Neutrophil (primary cell): Measurements from ENCODE around the gene SAFB2.

Experiments used
- H3K27ac ChIP-seq: fragments of 200-600 bp; sonication (generic); 2 replicates; pipeline ENCODE4 v1.5.1; 2016; ENCODE audit warnings: mild to moderate bottlenecking, moderate library complexity
- H3K27me3 ChIP-seq: fragments of 200-600 bp; sonication (generic); 2 replicates; pipeline ENCODE4 v1.6.0; 2016; ENCODE audit warnings: mild to moderate bottlenecking
- H3K36me3 ChIP-seq: fragments of 200-600 bp; sonication (generic); 2 replicates; pipeline ENCODE4 v1.5.1; 2017
- H3K4me1 ChIP-seq, 2 experiments: fragments of 200-600 bp in 1 of 2; sonication (generic) in 1 of 2; 1 replicate in 1 of 2; 2 replicates in 1 of 2; pipeline versions ENCODE4 v1.5.1 to v1.6.1; 2013 to 2016; ENCODE audit warnings: low read depth in 1 of 2, low read length in 1 of 2, mild to moderate bottlenecking in 1 of 2, moderate library complexity in 1 of 2; ENCODE audit not compliant: control insufficient read depth in 1 of 2, insufficient read depth in 1 of 2
- H3K4me3 ChIP-seq, 2 experiments: fragments of 200-600 bp in 1 of 2; sonication (generic) in 1 of 2; 1 replicate in 1 of 2; 2 replicates in 1 of 2; pipeline ENCODE4 v1.5.1; 2013 to 2016; ENCODE audit warnings: low read depth in 1 of 2, low read length in 1 of 2, mild to moderate bottlenecking in 1 of 2, moderate library complexity in 1 of 2
- H3K9me3 ChIP-seq: fragments of 200-600 bp; sonication (generic); 2 replicates; pipeline ENCODE4 v1.5.1; 2016
- CTCF ChIP-seq: fragments of 200-600 bp; sonication (generic); IDR thresholded peaks from 2 replicates; pipeline ENCODE4 v1.5.1; 2016; ENCODE audit warnings: antibody characterized with exemption

The SAFB2 gene

GRCh38 chr19:5622465-5623396 lies at the start of gene SAFB2, which contains the start of gene SAFB:
SAFB2 (minus strand) TSS chr19:5622776; CDS start chr19:5622715, 61 bp downstream.
SAFB (plus strand) TSS chr19:5623083; CDS start chr19:5623206, 123 bp downstream.
- peaks cover 44% of the 10 kb centered on the region for H3K36me3 ChIP-seq
- no peaks in the 10 kb centered on the region for H3K9me3 ChIP-seq
- peak within 1 kb of the TSS; percentile 96 for H3K27ac ChIP-seq
- H3K4me3 ChIP-seq: peak within 1 kb of the TSS; percentile 92 to 95
- H3K27me3 ChIP-seq: no peaks in the 10 kb centered on the region
- peaks cover 47 to 59% of the 10 kb centered on the region in 2 experiments for H3K4me1 ChIP-seq
- peak; percentile 42 for TF ChIP-seq CTCF

- Histone ChIP-seq H3K4me3 (no peak overlapping the region), H3K36me3 (peaks cover 53% of the 10 kb centered on the region), H3K27me3 (no peaks in the 10 kb centered on the region), H3K27ac (no peak overlapping the region), H3K9me3 (no peaks in the 10 kb centered on the region), H3K4me1 (peaks cover 5 to 8% of the 10 kb centered on the region in 2 experiments)
- no peak for TF ChIP-seq CTCF
Measured at GRCh38 chr19:5671600-5671999, 49.0 kb upstream of the SAFB2 start.

- no peak for TF ChIP-seq CTCF
- H3K36me3 ChIP-seq: peaks cover 77% of the 10 kb centered on the region
- peaks cover 5 to 8% of the 10 kb centered on the region in 2 experiments for H3K4me1 ChIP-seq
- no peak overlapping the region for H3K4me3 ChIP-seq
- no peaks in the 10 kb centered on the region for H3K27me3 ChIP-seq
- H3K9me3 ChIP-seq: no peaks in the 10 kb centered on the region
- H3K27ac ChIP-seq: peak overlapping the region; percentile 57
Measured at GRCh38 chr19:5669212-5669611, 46.6 kb upstream of the SAFB2 start.

- Histone ChIP-seq H3K27ac (no peak overlapping the region), H3K36me3 (peaks cover 85% of the 10 kb centered on the region), H3K9me3 (no peaks in the 10 kb centered on the region), H3K4me3 (no peak overlapping the region), H3K4me1 (peaks cover 5 to 8% of the 10 kb centered on the region in 2 experiments), H3K27me3 (no peaks in the 10 kb centered on the region)
- TF ChIP-seq CTCF: no peak
Measured at GRCh38 chr19:5667751-5668271, 45.2 kb upstream of the SAFB2 start.

GRCh38 chr19:5666921-5667610 lies 44.5 kb upstream of the SAFB2 start:
- H3K27me3 ChIP-seq: no peaks in the 10 kb centered on the region
- H3K9me3 ChIP-seq: no peaks in the 10 kb centered on the region
- peaks cover 5 to 8% of the 10 kb centered on the region in 2 experiments for H3K4me1 ChIP-seq
- TF ChIP-seq CTCF: no peak
- no peak overlapping the region for H3K27ac ChIP-seq
- H3K4me3 ChIP-seq: no peak overlapping the region
- peaks cover 92% of the 10 kb centered on the region for H3K36me3 ChIP-seq
